GM19099 (cell line): ENCODE results near the gene PPARG.

ENCODE experiments used
- POLR2A ChIP-seq: IDR thresholded peaks from 3 replicates; pipeline ENCODE4 v1.6.1; 2011; ENCODE audit warnings: low read depth; ENCODE audit not compliant: insufficient read length; ENCODE audit errors: extremely low read depth

Gene PPARG

DNA sequence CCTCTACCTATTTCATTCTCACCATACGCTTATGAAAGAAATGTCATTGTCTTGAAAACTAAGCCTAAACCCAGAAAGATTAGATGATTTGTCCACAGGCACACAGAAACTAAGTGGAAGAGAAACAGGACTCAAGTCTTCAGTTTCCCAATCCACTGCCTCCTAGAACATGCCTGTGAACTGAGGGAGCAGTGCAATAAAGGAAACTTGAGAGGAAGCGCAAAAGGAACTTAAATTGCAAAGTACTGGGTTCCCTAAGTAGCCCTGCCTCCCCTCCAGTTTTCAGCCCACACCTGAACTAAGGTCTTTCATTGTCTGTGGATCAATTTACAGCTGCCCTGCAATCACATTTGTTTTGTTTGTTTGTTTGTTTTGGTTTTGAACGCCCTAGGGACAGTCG is 138.7 kb downstream of the PPARG start:
- no peak for TF ChIP-seq POLR2A

DNA sequence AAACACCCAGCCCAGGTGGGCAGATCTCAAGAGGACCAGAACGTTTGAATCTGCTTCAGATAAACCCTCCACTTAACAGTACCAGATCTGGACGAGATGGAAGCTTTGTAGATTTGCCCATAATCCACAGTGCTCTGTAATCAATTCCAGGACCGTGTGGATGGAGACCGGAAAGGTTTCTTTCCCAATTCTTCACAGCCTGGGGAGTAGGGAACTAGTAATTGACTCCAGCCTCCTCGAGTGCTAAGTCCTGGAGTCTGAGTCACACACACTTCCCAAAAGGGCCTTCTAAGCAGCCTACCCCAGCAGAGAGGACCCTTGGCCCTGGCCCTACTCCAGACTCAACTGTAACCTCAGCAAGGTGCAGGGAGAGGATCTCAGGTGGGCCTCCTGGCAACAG is 139.3 kb downstream of the PPARG start:
- TF ChIP-seq POLR2A: no peak

GRCh38 chr3:12430086-12430485 is 141.2 kb downstream of the PPARG start:
- TF ChIP-seq POLR2A: no peak

GRCh38 chr3:12433823-12434222 is 145.0 kb downstream of the PPARG start:
- TF ChIP-seq POLR2A: no peak

DNA sequence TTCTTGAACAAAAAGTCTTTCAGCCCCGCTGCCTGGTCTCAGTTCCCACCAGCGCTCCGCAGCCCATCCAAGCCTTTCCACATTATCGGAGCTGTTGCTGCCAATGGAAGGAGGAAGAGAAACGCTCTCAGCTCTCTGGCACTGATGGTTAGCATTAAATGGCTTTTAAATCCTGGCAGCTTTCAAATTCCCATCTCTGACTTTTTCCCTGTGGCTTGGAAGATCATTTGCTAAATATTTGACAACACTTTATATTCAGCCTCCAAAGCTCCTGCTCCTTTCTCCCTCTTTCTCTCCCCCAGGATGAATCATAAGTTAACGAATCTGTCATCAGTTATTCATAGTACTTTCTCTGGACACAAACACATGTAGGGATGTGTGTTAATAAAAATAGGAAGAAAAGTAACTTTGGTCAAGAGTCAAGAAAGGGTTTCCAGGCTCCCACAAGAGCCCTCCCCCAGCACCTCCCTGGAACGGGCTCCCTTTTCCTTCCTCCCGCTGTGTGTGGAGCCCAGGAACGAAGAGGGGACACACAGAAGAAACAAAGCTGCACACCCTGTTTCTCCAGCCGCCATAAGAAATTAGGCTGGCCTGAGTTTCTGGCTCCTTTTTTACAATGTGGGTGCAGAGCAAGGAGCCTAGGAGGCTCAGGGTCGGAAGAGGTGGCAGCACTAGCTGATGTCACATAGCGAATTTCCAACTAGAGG is 147.8 kb downstream of the PPARG start:
- no peak for TF ChIP-seq POLR2A

GRCh38 chr3:12437221-12437605 is 148.3 kb downstream of the PPARG start:
- TF ChIP-seq POLR2A: no peak

GRCh38 chr3:12437861-12438260 is 149.0 kb downstream of the PPARG start:
- TF ChIP-seq POLR2A: no peak

DNA sequence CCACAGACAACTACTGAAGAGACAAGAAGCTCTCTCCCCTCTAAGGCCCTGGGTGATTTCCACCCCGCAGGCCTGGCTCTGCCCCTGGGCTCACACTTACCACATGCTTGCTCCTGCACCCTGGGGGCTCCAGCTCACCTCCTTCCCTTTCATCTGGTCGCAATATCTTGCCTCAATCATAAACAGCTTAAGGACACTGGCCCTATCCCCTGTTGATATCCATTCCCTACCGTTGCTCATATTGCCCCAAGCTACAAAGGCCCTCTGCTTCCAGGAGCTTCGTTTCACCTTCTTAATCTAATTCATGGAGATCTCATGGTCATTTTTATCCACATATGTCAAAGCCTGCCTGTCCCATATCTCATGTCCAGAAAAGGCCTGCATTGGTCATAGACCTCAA is 149.4 kb downstream of the PPARG start:
- no peak for TF ChIP-seq POLR2A

- no peak for TF ChIP-seq POLR2A
Measured at GRCh38 chr3:12439161-12439940, 150.5 kb downstream of the PPARG start.

GRCh38 chr3:12440927-12441714 is 152.3 kb downstream of the PPARG start:
- TF ChIP-seq POLR2A: no peak

GRCh38 chr3:12442654-12443501 is 154.0 kb downstream of the PPARG start:
- no peak for TF ChIP-seq POLR2A

DNA sequence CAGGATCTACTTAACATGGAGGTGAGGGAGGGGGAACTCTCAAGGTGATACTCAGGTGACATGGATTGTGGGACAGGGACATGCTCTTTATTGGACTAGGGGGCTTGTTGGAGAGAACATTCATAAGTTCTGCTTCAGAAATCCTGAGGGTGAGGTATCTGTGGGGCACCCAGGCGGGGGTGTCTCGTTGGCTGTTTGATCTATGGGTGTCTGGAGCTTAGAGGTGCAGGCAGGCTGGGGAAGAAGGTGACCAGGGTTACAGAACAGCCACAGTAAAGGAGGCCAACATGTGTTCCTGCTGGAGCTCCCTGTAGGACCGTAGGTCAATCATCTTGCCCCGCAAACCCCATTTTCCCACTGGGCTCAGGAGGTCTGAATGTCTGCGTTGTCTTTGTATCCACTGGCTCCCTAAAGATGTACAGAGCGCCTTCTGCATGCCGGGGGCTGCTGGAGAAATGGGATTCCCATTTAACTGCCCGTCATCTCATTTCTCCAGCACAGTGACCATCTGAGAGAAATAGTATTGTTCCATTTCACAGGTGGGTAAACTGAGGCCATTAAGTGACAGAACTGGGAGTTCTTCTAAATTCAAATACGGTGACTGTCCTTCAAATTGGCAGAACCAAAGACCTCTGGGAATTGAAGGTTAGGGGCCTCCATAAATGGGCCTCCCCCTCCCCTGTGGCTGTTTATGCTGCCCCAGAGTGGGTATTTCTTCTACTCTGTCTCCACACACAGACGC is 155.1 kb downstream of the PPARG start:
- no peak for TF ChIP-seq POLR2A

- TF ChIP-seq POLR2A: no peak
Measured at GRCh38 chr3:12444582-12445471, 156.0 kb downstream of the PPARG start.
